SK-N-DZ (cell line): ENCODE data around the gene DDX49.

ENCODE experiments used
- DNase-seq: peaks from one replicate; pipeline ENCODE4 v3.0.0-alpha.2; 2015; ENCODE audit warnings: low spot score

Gene DDX49

GRCh38 chr19:18969931-18970659, 50.6 kb downstream of the DDX49 start:
- DNase-seq = no peak

- no peak for DNase-seq
Observed at GRCh38 chr19:18972301-18972811, 52.8 kb downstream of the DDX49 start.

DNA sequence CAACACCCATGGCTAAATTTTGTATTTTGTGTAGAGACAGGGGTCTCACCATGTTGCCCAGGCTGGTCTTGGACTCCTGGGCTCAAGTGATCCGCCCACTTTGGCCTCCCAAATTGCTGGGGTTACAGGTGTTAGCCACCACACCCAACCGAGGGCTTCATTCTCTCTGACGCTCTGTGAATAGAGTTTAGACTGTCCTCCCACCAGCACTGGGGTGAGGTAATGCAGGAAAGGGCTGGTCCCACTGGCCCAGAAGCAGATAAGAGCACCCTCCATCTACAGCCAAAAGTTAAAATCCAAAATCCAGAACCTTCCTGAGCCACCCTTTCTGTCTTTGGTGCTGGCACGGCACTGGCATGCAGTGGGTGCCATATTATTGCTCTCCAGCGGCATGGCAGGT, 53.3 kb downstream of the DDX49 start:
- DNase-seq = no peak

DNA sequence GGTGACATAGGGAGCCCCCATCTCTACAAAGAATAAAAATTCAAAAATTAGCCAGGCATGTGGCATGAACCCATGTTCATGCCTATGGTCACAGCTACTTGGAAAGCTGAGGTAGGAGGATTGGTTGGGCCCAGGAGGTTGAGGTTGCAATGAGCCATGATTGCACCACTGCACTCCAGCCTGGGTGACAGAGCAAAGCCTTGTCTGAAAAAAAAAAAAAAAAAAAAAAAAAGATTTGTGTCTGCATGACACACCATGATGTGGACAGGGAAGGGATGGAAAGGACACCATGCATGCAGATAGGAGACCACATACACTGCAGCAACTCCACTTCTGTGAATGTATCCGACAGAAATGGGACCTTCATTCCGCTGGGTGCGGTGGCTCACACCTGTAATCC, 55.5 kb downstream of the DDX49 start:
- DNase-seq = no peak

DNA sequence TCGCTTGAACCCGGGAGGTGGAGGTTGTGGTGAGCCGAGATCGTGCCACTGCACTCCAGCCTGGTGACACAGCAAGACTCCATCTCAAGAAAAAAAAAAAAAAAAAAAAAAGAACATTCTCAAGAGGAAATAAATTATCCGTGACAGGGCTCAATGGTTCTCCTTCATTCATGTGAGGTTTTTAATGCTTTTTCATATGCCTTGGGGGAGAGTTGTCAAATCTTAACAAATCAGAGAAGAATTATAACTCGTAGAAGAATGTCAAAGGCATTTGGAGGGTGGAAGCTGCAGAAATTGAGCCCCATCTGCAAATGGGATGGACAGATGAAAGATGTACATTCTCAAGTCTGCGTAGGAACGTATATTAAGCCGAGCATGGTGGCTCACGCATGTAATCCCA, 56.4 kb downstream of the DDX49 start:
- DNase-seq = no peak
